UCSD-AML1 (cell line): Measurements from ENCODE around the gene ERAP2.

Experiments used
- DNase-seq: peaks from one replicate; lab custom pipeline; 2025; ENCODE audit not compliant: unreplicated experiment; lab: John Stamatoyannopoulos, UW

ERAP2 gene

GRCh38 chr5:96961053-96961452 lies 84.8 kb downstream of the ERAP2 start:
- no peak for DNase-seq

DNA sequence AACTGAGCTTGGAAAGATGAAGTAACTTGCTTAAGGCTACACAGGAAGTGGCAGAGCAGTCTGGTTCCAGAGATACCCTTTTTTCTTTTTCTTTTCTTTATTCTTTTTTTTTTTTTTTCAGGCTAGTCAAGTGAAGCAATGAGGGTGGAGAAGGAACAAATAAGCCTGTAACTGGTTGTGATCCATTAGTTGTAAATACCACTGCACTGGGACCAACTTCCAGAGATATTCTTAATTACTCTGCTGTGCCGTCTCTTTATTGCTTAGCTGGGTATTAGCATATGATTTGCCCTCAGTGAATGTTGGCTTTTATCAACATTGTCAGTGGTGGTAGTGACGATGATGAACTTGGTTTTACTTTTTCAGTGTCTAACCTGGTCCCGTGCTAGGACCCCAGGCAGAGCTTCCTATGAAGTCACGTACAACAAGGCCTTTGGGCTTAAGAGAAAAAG lies 86.3 kb downstream of the ERAP2 start:
- DNase-seq: no peak

DNA sequence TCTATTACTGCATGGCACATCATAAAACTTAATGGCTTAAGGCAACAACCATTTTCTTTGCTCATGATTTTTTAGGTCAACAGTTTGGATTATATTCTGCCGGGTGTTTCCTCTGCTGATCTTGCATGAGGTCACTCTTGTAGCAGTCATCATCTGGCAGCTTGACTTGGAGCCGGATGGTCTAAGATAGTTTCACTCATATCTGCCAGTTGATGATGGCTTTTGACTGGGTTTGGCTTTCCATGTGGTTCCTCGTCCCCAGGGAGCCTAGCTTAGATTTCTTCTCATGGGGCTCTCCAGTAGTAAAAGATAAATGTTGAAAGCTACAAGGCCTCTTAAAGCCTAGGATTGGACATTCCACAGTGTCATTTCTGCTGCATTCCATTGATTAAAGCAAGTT lies 87.0 kb downstream of the ERAP2 start:
- no peak for DNase-seq

GRCh38 chr5:96966801-96967200 lies 90.5 kb downstream of the ERAP2 start:
- no peak for DNase-seq

DNA sequence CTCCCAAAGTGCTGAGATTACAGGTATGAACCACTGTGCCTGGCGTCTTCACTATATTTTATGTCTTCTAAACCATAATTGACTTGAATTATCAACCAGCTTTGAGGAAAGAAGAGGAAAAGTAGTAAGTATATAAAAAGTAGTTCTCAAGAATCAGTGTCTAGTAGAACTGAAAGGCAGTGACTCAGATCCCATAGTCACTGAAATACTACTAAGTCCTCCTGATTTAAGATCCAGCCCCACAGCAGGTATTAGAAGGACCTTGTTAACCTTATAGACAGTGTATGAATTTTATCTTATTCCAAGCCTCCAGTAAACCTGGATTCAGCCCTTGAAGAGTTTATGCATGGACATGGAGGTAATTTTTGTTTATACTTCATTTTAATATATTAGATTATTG lies 91.1 kb downstream of the ERAP2 start:
- DNase-seq: no peak

DNA sequence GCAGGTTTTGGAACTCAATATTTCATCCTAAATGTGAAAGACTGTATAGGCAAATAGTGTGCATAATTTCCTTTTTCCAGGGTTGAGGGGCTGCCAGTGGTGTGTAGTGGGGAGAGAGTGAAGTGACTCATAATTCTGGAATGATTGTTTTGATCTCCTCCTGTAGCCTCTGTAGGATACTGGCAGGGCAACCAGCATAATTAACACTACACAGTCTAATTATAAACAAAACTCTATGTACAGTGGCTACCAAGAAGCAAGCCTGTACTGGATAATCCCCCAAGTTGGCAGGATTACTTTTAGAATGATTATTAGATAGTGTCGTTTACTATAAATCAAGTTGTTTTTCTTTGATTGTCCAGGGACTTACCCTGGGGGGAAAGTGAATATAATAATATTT lies 91.8 kb downstream of the ERAP2 start:
- no peak for DNase-seq

- DNase-seq: no peak
Observed at GRCh38 chr5:96968614-96969013, 92.3 kb downstream of the ERAP2 start.
